ENCODE measurements around the gene PTCRA.

- TF ChIP-seq EZH2 (IDR thresholded peaks at IDR 0.05; ENCODE audit: insufficient read depth, poor library complexity, severe bottlenecking) (no peak), EZH2phosphoT487 (IDR thresholded peaks at IDR 0.05; ENCODE audit: insufficient read depth, low read depth) (no peak)
Measured at GRCh38 chr6:42963179-42963854, 47.5 kb downstream of the PTCRA start.

All from GM23248 (cell line).